ENCODE results near the gene SLC25A36. TPM values are rescaled to one million over a fixed set of nuclear protein-coding genes. Genes with fewer than 3 reads are reported as not detected.
"Not testable (repeated sequence)": the region's sequence is repeated elsewhere in the genome, so short reads cannot be mapped to it uniquely, and the experiment has no call there.

SLC25A36 gene
- total and polyA plus RNA-seq, 12 donors = 21.3 to 124 (median 52.7) TPM

GRCh38 chr3:141015481-141015880 lies 73.8 kb downstream of the SLC25A36 start:
- Histone ChIP-seq H3K27me3 (peaks cover 5% of the 10 kb centered on the region), H3K4me3 (no peak overlapping the region), H3K27ac (no peak overlapping the region), H3K4me1 (replicated peaks in 1 of 2) (no peaks in the 10 kb centered on the region), H3K9me3 (replicated peaks in 1 of 3) (no peaks in the 10 kb centered on the region), H3K36me3 (replicated peaks in 1 of 2) (no peaks in the 10 kb centered on the region)
- DNase-seq = no peak
- WGBS, 4 donors = 67 to 77% (median 71%) methylated on average over 3 of the region's 3 CpGs
- intact Hi-C loops (cut with DNase I) = no loop called here
- TF ChIP-seq POLR2A (IDR thresholded peaks at IDR 0.05) = no peak
- TF ChIP-seq, protein P1, sequence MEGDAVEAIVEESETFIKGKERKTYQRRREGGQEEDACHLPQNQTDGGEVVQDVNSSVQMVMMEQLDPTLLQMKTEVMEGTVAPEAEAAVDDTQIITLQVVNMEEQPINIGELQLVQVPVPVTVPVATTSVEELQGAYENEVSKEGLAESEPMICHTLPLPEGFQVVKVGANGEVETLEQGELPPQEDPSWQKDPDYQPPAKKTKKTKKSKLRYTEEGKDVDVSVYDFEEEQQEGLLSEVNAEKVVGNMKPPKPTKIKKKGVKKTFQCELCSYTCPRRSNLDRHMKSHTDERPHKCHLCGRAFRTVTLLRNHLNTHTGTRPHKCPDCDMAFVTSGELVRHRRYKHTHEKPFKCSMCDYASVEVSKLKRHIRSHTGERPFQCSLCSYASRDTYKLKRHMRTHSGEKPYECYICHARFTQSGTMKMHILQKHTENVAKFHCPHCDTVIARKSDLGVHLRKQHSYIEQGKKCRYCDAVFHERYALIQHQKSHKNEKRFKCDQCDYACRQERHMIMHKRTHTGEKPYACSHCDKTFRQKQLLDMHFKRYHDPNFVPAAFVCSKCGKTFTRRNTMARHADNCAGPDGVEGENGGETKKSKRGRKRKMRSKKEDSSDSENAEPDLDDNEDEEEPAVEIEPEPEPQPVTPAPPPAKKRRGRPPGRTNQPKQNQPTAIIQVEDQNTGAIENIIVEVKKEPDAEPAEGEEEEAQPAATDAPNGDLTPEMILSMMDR (IDR thresholded peaks at IDR 0.05) = no peak

DNA sequence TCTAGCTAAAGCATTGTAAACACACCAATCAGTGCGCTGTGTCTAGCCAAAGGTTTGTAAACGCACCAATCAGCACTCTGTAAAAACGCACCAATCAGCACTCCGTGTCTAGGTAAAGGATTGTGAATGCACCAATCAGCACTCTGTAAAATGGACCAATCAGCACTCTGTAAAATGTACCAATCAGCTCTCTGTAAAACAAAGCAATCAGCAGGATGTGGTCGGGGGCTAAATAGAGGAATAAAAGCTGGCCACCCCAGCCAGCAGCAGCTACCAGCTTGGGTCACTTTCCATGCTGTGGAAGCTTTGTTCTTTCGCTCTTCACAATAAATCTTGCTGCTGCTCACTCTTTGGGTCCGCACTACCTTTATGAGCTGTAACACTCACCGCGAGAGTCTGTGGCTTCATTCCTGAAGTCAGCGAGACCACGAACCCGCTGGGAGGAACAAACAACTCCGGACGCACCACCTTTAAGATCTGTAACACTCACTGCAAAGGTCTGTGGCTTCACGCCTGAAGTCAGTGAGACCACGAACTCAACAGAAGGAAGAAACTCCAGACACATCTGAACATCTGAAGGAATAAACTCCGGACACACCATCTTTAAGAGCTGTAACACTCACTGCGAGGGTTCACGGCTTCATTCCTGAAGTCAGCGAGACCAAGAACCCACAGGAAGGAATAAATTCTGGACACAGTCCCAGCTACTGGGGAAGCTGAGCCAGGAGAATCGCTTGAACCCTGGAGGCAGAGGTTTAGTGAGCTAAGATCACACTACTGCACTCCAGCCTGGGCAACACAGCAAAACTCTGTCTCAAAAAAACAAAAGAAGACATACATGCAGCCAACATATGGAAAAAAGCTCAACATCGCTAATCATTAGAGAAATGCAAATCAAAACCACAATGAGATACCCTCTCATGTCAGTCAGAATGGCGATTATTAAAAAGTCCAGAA lies 76.0 kb downstream of the SLC25A36 start:
- H3K27me3 ChIP-seq; H3K27ac ChIP-seq; H3K4me1 ChIP-seq (replicated peaks in 1 of 2); H3K36me3 ChIP-seq (replicated peaks in 1 of 2); H3K9me3 ChIP-seq (replicated peaks in 1 of 3); DNase-seq; intact Hi-C loops (cut with DNase I); H3K4me3 ChIP-seq: not testable (repeated sequence)
- WGBS, 4 donors = 73 to 84% (median 78%) methylated on average over 18 to 23 of the region's 23 CpGs

GRCh38 chr3:141019244-141019643 lies 77.6 kb downstream of the SLC25A36 start:
- intact Hi-C loops (cut with DNase I) = no loop called here

GRCh38 chr3:141020143-141020830 lies 78.7 kb downstream of the SLC25A36 start:
- no peaks in the 10 kb centered on the region for H3K4me1 ChIP-seq (replicated peaks in 1 of 2)
- no peaks in the 10 kb centered on the region for H3K27me3 ChIP-seq
- no peaks in the 10 kb centered on the region for H3K36me3 ChIP-seq (replicated peaks in 1 of 2)
- TF ChIP-seq, protein P1 (IDR thresholded peaks at IDR 0.05) = no peak
- no peak for TF ChIP-seq POLR2A (IDR thresholded peaks at IDR 0.05)
- DNase-seq = no peak
- no peaks in the 10 kb centered on the region for H3K9me3 ChIP-seq (replicated peaks in 1 of 3)
- 77 to 93% (median 86%) methylated on average over 4 to 5 of the region's 5 CpGs for WGBS, 4 donors
- intact Hi-C loops (cut with DNase I) = no loop called here
- no peak overlapping the region for H3K27ac ChIP-seq
- no peak overlapping the region for H3K4me3 ChIP-seq

More at GRCh38 chr3:141019244-141019643, 77.6 kb downstream of the SLC25A36 start:
- Histone ChIP-seq H3K4me3 (no peak overlapping the region), H3K36me3 (replicated peaks in 1 of 2) (no peaks in the 10 kb centered on the region), H3K27ac (no peak overlapping the region), H3K4me1 (replicated peaks in 1 of 2) (no peaks in the 10 kb centered on the region), H3K27me3 (no peaks in the 10 kb centered on the region), H3K9me3 (replicated peaks in 1 of 3) (no peaks in the 10 kb centered on the region)
- 88 to 97% (median 95%) methylated on average over 9 to 19 of the region's 19 CpGs for WGBS, 4 donors
- TF ChIP-seq POLR2A (IDR thresholded peaks at IDR 0.05) = no peak
- TF ChIP-seq, protein P1 (IDR thresholded peaks at IDR 0.05) = no peak
- no peak for DNase-seq
